ENCODE measurements around the gene COCH. TPM values are rescaled to one million over a fixed set of nuclear protein-coding genes. Genes with fewer than 3 reads are reported as not detected.

COCH gene
- total RNA-seq, 4 donors from 2014 or later: 3.8 to 9.6 (median 5.1) TPM

DNA sequence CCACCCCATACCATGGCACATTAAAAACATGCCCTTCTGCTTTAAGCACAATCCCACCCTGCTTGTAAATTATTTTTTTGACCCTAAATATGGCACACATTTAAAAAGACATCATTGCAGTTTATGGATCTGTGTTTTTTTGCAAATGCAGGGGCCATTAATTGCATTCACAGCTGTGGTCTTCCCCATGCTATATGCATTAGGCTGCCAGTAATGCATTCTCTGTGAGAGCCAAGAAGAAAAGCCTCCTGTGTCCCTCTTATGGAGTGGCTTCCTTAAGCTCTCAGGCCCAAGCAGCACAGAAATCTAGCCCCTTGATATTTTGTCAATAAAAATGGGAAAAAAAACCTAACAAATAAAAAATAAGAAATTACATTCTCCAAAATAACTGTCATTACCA, 20.4 kb upstream of the COCH start:
- TF ChIP-seq, protein P1, sequence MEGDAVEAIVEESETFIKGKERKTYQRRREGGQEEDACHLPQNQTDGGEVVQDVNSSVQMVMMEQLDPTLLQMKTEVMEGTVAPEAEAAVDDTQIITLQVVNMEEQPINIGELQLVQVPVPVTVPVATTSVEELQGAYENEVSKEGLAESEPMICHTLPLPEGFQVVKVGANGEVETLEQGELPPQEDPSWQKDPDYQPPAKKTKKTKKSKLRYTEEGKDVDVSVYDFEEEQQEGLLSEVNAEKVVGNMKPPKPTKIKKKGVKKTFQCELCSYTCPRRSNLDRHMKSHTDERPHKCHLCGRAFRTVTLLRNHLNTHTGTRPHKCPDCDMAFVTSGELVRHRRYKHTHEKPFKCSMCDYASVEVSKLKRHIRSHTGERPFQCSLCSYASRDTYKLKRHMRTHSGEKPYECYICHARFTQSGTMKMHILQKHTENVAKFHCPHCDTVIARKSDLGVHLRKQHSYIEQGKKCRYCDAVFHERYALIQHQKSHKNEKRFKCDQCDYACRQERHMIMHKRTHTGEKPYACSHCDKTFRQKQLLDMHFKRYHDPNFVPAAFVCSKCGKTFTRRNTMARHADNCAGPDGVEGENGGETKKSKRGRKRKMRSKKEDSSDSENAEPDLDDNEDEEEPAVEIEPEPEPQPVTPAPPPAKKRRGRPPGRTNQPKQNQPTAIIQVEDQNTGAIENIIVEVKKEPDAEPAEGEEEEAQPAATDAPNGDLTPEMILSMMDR (IDR thresholded peaks at IDR 0.05): no peak
- TF ChIP-seq POLR2A (IDR thresholded peaks at IDR 0.05): no peak
- no peak overlapping the region for H3K4me3 ChIP-seq (ENCODE audit: low read depth, poor library complexity, severe bottlenecking)
- intact Hi-C loops (cut with DNase I; ENCODE audit: low total_unique reads): no loop called here

DNA sequence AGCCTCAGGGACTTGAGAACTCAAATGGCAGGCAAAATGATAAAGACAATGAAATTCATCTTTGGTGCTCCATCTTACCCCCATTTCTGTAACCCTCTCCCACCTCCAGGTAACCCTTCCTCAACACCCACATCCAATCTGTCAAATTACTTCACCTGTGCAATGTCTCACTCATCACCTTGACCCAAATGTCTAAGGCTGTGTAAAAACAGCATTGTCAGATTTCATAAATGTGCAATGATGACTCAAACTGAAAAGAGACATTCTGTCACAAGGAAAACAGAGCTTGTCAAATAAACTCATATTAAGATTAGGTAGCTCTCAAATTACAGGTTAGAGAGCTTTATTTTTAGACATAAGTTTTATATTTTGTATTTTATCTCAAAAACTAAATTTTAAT, 19.9 kb upstream of the COCH start:
- no peak for DNase-seq (ENCODE audit: low spot score in 2 of 2)
- H3K4me3 ChIP-seq (ENCODE audit: low read depth, poor library complexity, severe bottlenecking): no peak overlapping the region

More for the DNA sequence above, 20.4 kb upstream of the COCH start:
- DNase-seq (ENCODE audit: low spot score in 2 of 2): no peak

DNA sequence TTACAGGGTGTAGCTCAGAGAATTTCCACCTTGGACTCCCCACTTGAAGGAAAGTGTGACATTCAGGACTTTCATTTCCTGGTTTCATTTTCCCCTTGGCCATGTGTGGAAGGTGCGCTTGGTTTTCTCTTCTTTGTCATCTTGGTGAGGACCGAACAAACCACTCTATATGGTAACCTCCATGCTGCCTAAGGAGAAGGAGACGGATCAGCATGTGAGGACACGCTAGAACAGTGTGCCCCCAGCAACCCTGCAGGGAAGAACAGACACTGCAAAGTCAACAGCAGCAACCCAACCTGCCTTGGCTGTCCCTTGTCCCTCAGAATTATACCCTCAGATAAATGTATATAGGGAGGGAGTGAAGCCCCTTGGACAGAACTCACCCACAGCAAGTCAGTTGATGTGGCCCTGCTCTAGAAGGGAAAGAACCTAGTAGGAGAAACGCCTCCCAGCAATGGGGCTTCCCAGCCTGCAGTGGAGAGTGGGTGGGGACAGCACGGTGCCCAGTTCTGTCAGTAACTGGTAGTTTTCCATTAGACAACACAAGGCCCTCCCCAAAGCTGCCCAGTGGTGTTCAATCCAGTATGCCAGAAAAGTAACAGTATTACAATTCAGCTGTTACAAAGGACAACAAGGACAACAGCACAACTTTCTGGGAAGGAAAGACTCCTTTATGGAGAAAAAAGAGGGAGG, 18.9 kb upstream of the COCH start:
- no peak overlapping the region for H3K4me3 ChIP-seq (ENCODE audit: low read depth, poor library complexity, severe bottlenecking)
- TF ChIP-seq, protein P1 (IDR thresholded peaks at IDR 0.05): no peak
- TF ChIP-seq POLR2A (IDR thresholded peaks at IDR 0.05): no peak
- intact Hi-C loops (cut with DNase I; ENCODE audit: low total_unique reads): no loop called here
- no peak for DNase-seq (ENCODE audit: low spot score in 2 of 2)
- 74 to 78% methylated on average over 6 of the region's 6 CpGs for whole genome bisulfite sequencing, 2 donors

More for the DNA sequence above, 19.9 kb upstream of the COCH start:
- intact Hi-C loops (cut with DNase I; ENCODE audit: low total_unique reads): no loop called here
- TF ChIP-seq, protein P1 (IDR thresholded peaks at IDR 0.05): no peak
- no peak for TF ChIP-seq POLR2A (IDR thresholded peaks at IDR 0.05)

DNA sequence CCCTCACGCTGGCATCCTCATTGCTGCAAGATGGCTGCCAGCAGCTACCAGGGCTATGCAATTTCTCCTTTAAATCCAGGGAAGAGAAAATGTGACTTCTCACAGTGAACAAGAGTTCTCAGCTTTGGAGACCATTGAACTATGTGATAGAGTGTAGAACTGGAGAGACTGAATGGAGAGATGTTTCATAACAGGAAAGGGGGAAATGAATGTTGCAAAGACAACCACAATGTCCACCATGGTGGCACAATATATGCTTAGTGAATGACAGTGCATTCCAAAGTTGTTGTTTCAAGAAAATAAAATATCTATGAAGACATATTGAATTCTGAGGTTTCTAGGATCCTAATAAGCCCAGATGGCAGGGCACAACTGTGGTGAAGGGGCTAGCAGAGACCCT, 13.2 kb upstream of the COCH start:
- TF ChIP-seq, protein P1 (IDR thresholded peaks at IDR 0.05): no peak
- TF ChIP-seq POLR2A (IDR thresholded peaks at IDR 0.05): no peak
- intact Hi-C loops (cut with DNase I; ENCODE audit: low total_unique reads): no loop called here
- WGBS, 2 donors: 83 to 96% methylated on average over 1 of the region's 1 CpG
- no peak for DNase-seq (ENCODE audit: low spot score in 2 of 2)
- H3K4me3 ChIP-seq (ENCODE audit: low read depth, poor library complexity, severe bottlenecking): no peak overlapping the region

DNA sequence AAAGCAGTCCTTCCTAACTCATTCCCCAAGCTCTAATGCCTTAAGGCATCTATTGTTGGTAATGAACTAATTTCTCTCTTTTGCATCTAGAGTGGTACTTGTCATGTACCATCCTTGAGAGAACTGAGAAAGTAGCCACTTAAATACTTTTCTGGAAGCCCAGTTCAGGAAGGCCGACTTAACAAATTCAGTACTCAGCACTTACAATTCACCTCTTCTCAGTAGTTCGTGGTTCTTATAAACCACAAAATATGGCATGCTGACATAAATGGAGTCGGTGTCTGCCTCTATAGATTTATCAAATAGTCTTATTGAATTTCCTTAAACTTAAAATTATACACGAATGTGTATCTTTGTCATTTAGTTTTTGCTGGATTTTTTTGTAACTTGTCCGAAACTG, 9.4 kb upstream of the COCH start:
- 81 to 85% methylated on average over 5 of the region's 5 CpGs for WGBS, 2 donors
- intact Hi-C loops (cut with DNase I; ENCODE audit: low total_unique reads): no loop called here
- H3K4me3 ChIP-seq (ENCODE audit: low read depth, poor library complexity, severe bottlenecking): no peak overlapping the region
- TF ChIP-seq, protein P1 (IDR thresholded peaks at IDR 0.05): no peak
- no peak for TF ChIP-seq POLR2A (IDR thresholded peaks at IDR 0.05)
- no peak for DNase-seq (ENCODE audit: low spot score in 2 of 2)

DNA sequence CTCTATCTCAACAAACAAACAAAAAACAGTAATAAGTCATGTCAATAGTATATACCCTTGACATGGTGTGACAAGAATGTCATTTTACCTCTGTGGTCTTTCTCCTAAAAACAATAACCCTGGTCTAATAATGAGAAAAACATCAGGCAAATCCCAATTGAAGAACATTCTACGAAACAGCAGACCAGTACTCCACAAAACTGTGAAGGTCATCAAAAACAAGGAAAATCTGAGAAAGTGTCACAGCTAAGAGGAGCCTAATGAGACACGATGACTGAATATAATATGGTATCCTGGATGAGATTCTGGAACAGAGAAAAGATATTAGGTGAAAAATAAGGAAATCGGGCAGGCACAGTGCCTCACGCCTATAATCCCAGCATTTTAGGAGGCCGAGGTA, 5.6 kb upstream of the COCH start:
- no peak overlapping the region for H3K4me3 ChIP-seq (ENCODE audit: low read depth, poor library complexity, severe bottlenecking)
- TF ChIP-seq POLR2A (IDR thresholded peaks at IDR 0.05): no peak
- 92 to 95% methylated on average over 5 of the region's 5 CpGs for WGBS, 2 donors
- no peak for DNase-seq (ENCODE audit: low spot score in 2 of 2)
- intact Hi-C loops (cut with DNase I; ENCODE audit: low total_unique reads): no loop called here

Data from lower leg skin (tissue), 4 donors.